BLaER1 (cell line): ENCODE data around the gene FOXB1.

Experiments
- H3K27ac ChIP-seq: shearing (Covaris generic); formaldehyde crosslinking; 2 replicates; pipeline ENCODE4 v1.8.1; 2022
- H3K27me3 ChIP-seq: shearing (Covaris generic); formaldehyde crosslinking; 2 replicates; pipeline ENCODE4 v1.8.1; 2022
- H3K36me3 ChIP-seq: shearing (Covaris generic); formaldehyde crosslinking; 2 replicates; pipeline ENCODE4 v1.8.1; 2022
- H3K4me1 ChIP-seq: shearing (Covaris generic); formaldehyde crosslinking; 2 replicates; pipeline ENCODE4 v1.8.1; 2022
- H3K4me2 ChIP-seq: shearing (Covaris generic); formaldehyde crosslinking; 2 replicates; pipeline ENCODE4 v1.8.1; 2022
- H3K4me3 ChIP-seq: shearing (Covaris generic); formaldehyde crosslinking; 2 replicates; pipeline ENCODE4 v1.8.1; 2022
- H3K9ac ChIP-seq: shearing (Covaris generic); formaldehyde crosslinking; 2 replicates; pipeline ENCODE4 v1.8.1; 2022
- H3K9me3 ChIP-seq: shearing (Covaris generic); formaldehyde crosslinking; 2 replicates; pipeline ENCODE4 v1.8.1; 2022
- H4K20me1 ChIP-seq: shearing (Covaris generic); formaldehyde crosslinking; 2 replicates; pipeline ENCODE4 v1.8.1; 2022
- Cebpa-rat ChIP-seq: shearing (Covaris generic); IDR thresholded peaks from 2 replicates; pipeline ENCODE4 v1.8.1; 2022

FOXB1 gene

DNA sequence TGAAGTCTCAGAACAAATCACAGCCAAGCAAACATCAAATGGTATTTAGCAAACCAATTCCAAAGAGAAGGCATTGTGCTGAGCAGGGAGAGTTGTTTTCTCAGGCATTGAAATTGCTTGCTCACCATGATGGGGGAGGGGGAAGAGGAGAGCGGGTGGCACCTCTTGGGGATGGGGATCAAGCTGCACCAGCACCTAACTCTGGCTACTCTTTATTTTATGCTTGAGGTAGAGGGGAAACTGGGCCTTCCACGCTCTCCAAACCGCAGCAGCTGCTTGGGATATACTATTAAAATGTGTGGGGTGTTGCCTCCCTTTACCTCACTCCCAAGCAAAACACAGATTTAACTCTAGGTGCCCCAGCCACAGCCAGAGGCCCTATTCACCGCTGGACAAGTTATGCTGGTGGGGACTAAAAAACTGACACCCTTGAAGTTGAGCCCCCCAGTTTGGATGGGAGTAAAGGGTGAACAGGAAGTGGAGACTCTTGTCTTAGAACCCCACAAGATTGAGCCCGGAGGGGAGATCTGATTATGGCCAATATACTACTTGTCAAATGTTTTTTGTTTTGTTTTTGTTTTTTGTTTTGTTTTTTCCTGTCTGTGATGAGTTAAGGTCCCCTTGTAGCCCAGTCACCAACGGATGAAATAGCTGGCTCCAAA is 5.0 kb upstream of the FOXB1 start:
- peaks cover 100% of the 10 kb centered on the region for H3K27me3 ChIP-seq
- H3K27ac ChIP-seq: no peak overlapping the region
- H3K4me3 ChIP-seq: no peak overlapping the region
- peaks cover 37% of the 10 kb centered on the region for H3K9me3 ChIP-seq
- peaks cover 90% of the 10 kb centered on the region for H4K20me1 ChIP-seq
- no peak overlapping the region for H3K9ac ChIP-seq
- H3K36me3 ChIP-seq: no peaks in the 10 kb centered on the region
- no peak for TF ChIP-seq Cebpa-rat
- H3K4me1 ChIP-seq: peaks cover 6% of the 10 kb centered on the region
- no peak overlapping the region for H3K4me2 ChIP-seq

DNA sequence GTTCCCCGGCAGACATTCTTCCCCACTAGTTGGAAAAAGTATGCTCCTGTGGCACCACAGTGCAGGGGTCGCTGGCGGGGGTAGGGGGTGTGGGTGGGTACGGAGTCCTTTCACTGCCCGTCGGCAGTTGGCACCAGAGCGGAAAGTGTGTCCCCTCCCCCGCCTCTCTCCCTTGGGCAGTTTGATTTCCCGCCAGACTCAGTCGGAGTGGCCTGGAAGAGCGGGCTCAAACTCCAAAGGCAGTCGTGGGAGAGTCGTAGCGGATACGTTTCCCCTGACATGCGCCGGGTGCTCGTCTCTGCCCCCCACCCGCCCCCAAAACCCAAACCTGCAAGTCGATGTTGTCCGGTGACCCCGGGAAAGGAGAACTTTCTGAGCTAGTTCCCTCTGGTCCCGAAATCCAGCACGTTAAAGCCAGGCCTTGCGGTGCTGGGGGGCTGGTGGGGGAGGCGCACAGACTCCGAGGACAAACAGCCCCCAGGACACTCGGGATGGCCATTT is 4.4 kb upstream of the FOXB1 start:
- Histone ChIP-seq H3K9me3 (peaks cover 38% of the 10 kb centered on the region), H3K4me1 (peaks cover 8% of the 10 kb centered on the region), H3K4me2 (no peak overlapping the region), H4K20me1 (peaks cover 92% of the 10 kb centered on the region), H3K9ac (no peak overlapping the region), H3K27me3 (peaks cover 100% of the 10 kb centered on the region), H3K36me3 (no peaks in the 10 kb centered on the region), H3K4me3 (no peak overlapping the region), H3K27ac (no peak overlapping the region)
- TF ChIP-seq Cebpa-rat: no peak

DNA sequence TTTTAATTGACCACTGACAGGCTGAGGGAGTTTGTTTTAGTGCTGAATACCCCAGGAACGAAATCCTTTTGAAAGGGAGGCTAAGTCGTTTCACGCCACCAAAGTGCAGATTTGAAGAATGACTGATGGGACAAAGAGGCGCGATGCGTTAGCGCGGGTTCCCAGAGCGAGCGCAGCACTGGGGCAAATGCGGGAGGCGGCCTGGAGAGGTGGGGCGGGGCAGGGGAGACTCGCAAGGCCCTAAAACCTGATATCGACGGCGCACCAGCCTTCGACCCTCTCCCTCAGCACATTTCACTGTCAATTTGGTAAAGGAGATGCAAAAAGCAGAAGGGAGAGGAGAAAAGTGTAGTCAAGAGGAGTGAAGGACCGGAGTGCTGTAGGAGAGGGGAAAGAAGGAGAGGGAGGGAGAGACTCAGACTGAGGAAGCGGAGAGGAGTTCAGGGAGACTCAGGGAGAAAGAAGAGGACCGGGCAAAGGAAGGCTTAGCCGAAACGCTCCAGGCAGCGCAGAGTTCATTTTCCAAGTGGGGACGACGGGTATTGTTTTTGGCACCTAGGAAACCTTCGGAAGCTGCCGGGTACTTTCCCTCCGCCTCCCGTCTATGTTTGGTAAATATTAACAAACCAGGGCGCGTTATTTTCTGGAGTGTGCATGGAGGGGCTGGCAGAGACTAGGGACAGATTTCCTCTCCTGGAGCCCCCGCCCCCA is 3.8 kb upstream of the FOXB1 start:
- no peak overlapping the region for H3K4me2 ChIP-seq
- H3K4me1 ChIP-seq: peaks cover 8% of the 10 kb centered on the region
- H3K4me3 ChIP-seq: no peak overlapping the region
- H3K36me3 ChIP-seq: no peaks in the 10 kb centered on the region
- H4K20me1 ChIP-seq: peaks cover 92% of the 10 kb centered on the region
- H3K27me3 ChIP-seq: peaks cover 100% of the 10 kb centered on the region
- no peak for TF ChIP-seq Cebpa-rat
- H3K9ac ChIP-seq: no peak overlapping the region
- H3K9me3 ChIP-seq: peaks cover 38% of the 10 kb centered on the region
- no peak overlapping the region for H3K27ac ChIP-seq

DNA sequence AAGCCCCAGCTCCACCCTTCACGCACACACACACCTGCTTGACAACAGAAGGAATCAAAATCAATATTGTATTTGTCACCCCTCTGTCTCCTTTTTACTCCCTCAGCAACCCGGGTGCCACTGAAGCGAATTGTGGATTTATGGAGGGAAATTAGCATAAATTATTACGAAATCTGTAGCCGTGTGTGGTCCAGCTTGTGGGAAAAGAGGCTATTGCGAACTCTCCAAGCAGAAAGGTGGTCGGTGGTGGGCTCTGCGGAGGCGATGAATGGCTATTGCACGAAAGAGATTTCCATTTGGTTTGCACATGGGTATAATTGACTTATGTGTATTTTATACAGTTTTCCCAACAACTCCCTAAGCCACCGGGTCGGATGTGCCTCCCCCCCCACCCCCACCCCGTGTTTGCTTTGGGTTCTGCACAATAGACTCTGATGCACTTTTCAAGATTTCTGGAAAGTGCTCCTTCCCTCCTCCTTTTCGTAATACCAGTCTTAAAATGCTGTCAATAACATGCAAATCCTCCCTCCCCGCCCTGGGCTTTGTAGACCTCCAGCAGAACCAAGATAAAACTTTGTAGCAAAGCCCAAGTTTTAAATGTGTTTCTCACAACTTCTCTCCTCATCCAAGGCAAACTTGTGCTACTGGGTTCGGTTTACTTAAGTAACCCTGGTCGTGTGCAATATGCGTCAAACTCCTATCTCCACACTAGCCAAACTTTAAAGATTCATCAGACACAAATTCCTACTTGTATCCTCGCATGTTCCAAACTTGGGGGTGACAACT is 3.1 kb upstream of the FOXB1 start:
- H3K4me1 ChIP-seq: peaks cover 12% of the 10 kb centered on the region
- H3K4me2 ChIP-seq: no peak overlapping the region
- no peak overlapping the region for H3K27ac ChIP-seq

DNA sequence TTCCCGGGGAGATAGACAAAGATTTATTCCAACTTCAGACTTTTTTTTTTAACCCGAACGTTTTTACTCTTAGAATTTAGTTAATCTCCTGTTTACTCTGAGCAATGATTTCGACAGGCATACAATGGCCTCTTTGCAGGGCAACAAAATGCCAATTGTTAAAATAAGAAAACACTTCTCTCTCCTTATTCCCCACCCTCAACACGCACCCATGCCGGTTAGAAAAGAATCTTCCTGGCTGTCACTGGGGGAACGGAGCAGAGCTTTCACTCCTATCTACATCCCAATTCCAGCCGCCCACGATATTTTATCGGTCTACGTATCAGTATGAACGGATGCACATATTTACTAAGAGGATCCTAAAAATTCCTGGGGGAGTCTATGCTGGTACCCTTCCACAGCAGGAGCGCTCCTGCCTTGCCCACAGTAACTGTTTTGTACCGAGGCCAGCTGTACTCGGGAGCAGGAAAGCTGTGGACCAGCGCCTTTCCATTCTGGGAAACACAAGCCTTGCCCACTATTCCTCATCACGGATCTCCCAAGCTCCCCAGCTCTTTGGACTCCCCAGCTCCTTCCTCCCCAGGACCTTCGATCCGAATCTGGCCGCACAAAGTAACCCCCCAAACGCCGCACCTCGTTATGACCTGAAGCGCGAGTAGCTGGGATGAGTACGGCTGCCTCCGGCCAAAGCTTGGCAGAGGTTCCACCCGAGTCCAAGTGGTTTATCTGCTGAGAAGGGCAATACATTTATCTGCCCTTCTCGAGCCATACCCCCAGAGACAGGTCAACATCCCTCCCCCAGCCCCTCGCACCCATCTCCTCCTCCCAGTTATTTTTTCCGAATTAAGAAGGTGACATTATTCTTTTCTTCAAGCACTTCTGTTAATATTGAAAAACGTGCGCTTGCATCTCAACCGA is 2.2 kb upstream of the FOXB1 start:
- H3K27me3 ChIP-seq: peaks cover 100% of the 10 kb centered on the region

More for the DNA sequence above, 3.1 kb upstream of the FOXB1 start:
- peaks cover 37% of the 10 kb centered on the region for H3K9me3 ChIP-seq
- peaks cover 92% of the 10 kb centered on the region for H4K20me1 ChIP-seq
- H3K27me3 ChIP-seq: peaks cover 100% of the 10 kb centered on the region
- H3K36me3 ChIP-seq: no peaks in the 10 kb centered on the region
- no peak overlapping the region for H3K4me3 ChIP-seq
- no peak for TF ChIP-seq Cebpa-rat
- H3K9ac ChIP-seq: no peak overlapping the region

DNA sequence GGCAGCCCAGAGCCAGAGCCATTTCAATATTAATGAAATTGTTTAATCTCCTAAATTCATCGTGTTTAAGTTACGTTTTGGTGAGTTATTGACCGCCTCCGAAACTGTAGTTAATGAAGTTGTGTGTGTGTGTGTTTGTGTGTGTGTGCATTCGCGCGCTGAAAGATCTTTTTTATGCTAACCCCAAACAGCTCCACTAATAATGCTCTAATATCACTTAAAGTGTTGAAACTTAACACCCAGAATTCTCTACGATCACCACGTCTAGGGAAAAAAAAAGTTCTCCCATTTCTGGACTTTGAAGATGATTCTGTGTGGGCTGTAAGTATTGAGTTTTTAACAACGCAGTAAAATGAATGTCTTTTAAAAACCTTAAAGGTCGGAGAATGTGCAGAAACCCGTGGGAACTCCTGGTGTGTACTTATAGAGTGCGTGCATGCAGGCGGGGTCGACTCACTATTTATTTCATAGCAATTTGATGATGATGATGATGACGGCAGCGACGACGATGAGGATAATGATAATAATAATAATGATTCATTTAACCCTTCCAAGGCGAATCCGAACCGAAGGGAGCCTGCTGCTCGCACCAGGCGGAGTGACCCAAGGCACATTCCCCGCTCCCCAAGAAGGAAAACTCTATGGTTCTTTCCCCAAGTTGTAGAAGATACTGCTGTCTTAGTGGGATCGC is 1.4 kb upstream of the FOXB1 start:
- H3K9me3 ChIP-seq: peaks cover 28% of the 10 kb centered on the region
- H3K27me3 ChIP-seq: peaks cover 100% of the 10 kb centered on the region
- H3K4me3 ChIP-seq: no peak overlapping the region
- H4K20me1 ChIP-seq: peaks cover 92% of the 10 kb centered on the region
- no peak overlapping the region for H3K9ac ChIP-seq
- no peak overlapping the region for H3K27ac ChIP-seq
- no peaks in the 10 kb centered on the region for H3K36me3 ChIP-seq
- H3K4me2 ChIP-seq: no peak overlapping the region
- H3K4me1 ChIP-seq: peaks cover 20% of the 10 kb centered on the region
- no peak for TF ChIP-seq Cebpa-rat

More for the DNA sequence above, 2.2 kb upstream of the FOXB1 start:
- H3K4me1 ChIP-seq: peaks cover 20% of the 10 kb centered on the region
- TF ChIP-seq Cebpa-rat: no peak
- H3K4me3 ChIP-seq: no peak overlapping the region
- peaks cover 31% of the 10 kb centered on the region for H3K9me3 ChIP-seq
- no peaks in the 10 kb centered on the region for H3K36me3 ChIP-seq
- H4K20me1 ChIP-seq: peaks cover 92% of the 10 kb centered on the region
- H3K4me2 ChIP-seq: no peak overlapping the region
- no peak overlapping the region for H3K9ac ChIP-seq
- H3K27ac ChIP-seq: no peak overlapping the region

DNA sequence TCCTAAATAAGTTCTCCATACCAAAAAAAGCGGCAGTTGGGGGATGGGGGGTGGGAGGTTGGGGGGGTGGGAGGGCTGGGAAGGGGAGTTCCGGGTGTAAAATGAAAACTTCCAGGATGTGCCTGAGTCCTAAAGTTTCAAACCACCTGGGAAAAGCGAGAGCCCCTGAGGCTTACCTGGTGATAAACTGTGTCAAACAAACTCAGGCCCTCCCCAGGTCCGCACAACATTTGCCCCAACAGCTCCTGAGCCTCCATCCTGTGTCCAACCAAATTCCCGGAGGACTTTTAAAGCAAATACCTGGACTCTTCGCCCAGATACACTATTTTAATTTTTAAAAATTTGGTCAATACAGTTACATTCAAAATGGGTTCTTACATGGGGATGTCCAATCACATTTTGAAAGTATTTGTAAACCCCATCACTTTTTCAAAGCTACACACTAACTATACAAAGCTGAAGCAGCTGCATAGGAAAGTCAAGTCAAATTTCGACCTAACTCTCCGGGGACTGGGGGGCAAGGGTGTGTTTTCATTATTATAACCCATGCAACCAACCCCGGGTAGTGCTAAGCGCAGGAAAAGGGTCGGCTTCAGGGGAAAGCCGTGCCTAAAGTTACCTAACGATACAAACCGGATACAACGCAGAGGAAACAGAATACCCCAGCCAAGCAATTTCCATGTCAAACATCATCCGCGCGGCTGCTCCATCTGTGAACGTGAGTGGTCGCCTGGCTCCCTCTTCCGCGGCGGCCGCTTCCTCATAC is 685 bp upstream of the FOXB1 start:
- no peaks in the 10 kb centered on the region for H3K36me3 ChIP-seq
- no peak overlapping the region for H3K27ac ChIP-seq
- H3K9ac ChIP-seq: no peak overlapping the region
- no peak for TF ChIP-seq Cebpa-rat
- H3K9me3 ChIP-seq: peaks cover 28% of the 10 kb centered on the region
- peak overlapping the region; percentile 59 for H3K4me2 ChIP-seq
- peaks cover 92% of the 10 kb centered on the region for H4K20me1 ChIP-seq
- H3K27me3 ChIP-seq: peaks cover 100% of the 10 kb centered on the region
- peaks cover 20% of the 10 kb centered on the region for H3K4me1 ChIP-seq
- H3K4me3 ChIP-seq: peak overlapping the region; percentile 63

DNA sequence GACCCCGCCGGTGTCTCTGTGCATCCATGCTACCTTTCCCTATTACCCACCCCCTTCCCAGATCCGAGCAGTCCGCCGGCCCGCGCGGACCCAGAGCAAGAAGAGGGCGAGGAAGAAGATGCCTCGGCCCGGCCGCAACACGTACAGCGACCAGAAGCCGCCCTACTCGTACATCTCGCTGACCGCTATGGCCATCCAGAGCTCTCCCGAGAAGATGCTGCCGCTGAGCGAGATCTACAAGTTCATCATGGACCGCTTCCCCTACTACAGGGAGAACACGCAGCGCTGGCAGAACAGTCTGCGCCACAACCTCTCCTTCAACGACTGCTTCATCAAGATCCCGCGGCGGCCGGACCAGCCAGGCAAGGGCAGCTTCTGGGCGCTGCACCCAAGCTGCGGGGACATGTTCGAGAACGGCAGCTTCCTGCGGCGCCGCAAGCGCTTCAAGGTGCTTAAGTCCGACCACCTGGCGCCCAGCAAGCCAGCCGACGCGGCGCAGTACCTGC is 788 bp downstream of the FOXB1 start:
- H3K4me3 ChIP-seq: peak overlapping the region; percentile 63; the same call in 1 of the 2 replicates
- TF ChIP-seq Cebpa-rat: no peak
- peaks cover 100% of the 10 kb centered on the region for H3K27me3 ChIP-seq
- peaks cover 28% of the 10 kb centered on the region for H3K9me3 ChIP-seq
- H3K4me1 ChIP-seq: peaks cover 20% of the 10 kb centered on the region
- H3K27ac ChIP-seq: no peak overlapping the region
- H3K4me2 ChIP-seq: no peak overlapping the region
- peaks cover 92% of the 10 kb centered on the region for H4K20me1 ChIP-seq
- no peak overlapping the region for H3K9ac ChIP-seq
- H3K36me3 ChIP-seq: no peaks in the 10 kb centered on the region
